GM12875 (cell line): ENCODE results near the gene ATG10.

Experiments used
- H3K4me3 ChIP-seq: one replicate; pipeline ENCODE4 v1.5.1; 2011; ENCODE audit warnings: low read depth, low read length, control low read depth
- CTCF ChIP-seq: IDR thresholded peaks from 2 replicates; pipeline ENCODE4 v1.5.1; 2011; ENCODE audit warnings: low read depth, mild to moderate bottlenecking, control low read depth, inconsistent platforms, low read length, moderate library complexity, borderline replicate concordance; ENCODE audit not compliant: insufficient read depth

The ATG10 gene

GRCh38 chr5:82068723-82069122 lies 96.9 kb downstream of the ATG10 start:
- H3K4me3 ChIP-seq, result no peak overlapping the region
- TF ChIP-seq CTCF, result no peak

GRCh38 chr5:82072138-82072537 lies 100.3 kb downstream of the ATG10 start:
- TF ChIP-seq CTCF, result no peak
- H3K4me3 ChIP-seq, result no peak overlapping the region

GRCh38 chr5:82073179-82073578 lies 101.4 kb downstream of the ATG10 start:
- TF ChIP-seq CTCF, result no peak
- no peak overlapping the region for H3K4me3 ChIP-seq

- TF ChIP-seq CTCF, result no peak
- no peak overlapping the region for H3K4me3 ChIP-seq
These were observed 103.1 kb downstream of the ATG10 start for GRCh38 chr5:82074950-82075349.

GRCh38 chr5:82077496-82077895 lies 105.7 kb downstream of the ATG10 start:
- H3K4me3 ChIP-seq, result no peak overlapping the region
- no peak for TF ChIP-seq CTCF

GRCh38 chr5:82091617-82092016 lies 119.8 kb downstream of the ATG10 start:
- no peak for TF ChIP-seq CTCF
- no peak overlapping the region for H3K4me3 ChIP-seq

GRCh38 chr5:82095536-82095935 lies 123.7 kb downstream of the ATG10 start:
- no peak for TF ChIP-seq CTCF
- H3K4me3 ChIP-seq, result no peak overlapping the region
